Tibial artery (tissue), 4 donors: ENCODE measurements around the gene EXOC1.
A peak's percentile ranks its signal among the peaks of the same experiment; 100 is the strongest.

ENCODE experiments used
- DNase-seq, 2 donors: peaks; one replicate each; pipeline ENCODE4 v3.0.0-alpha.2; 2019
- H3K27ac ChIP-seq, 2 donors: fragments of 200-600 bp; sonication (generic) in 1 of 2; 1 replicate in 1 of 2; 2 replicates in 1 of 2; pipeline ENCODE4 v1.5.1; 2018 to 2019; ENCODE audit warnings: mild to moderate bottlenecking in 1 of 2
- H3K27me3 ChIP-seq, 2 donors: fragments of 200-600 bp; sonication (generic) in 1 of 2; one replicate each; pipeline versions ENCODE4 v1.5.1 to v1.6.0; 2016 to 2019
- H3K36me3 ChIP-seq, 3 donors: fragments of 200-600 bp; sonication (generic) in 2 of 3; one replicate each; pipeline ENCODE4 v1.5.1; 2016 to 2019; ENCODE audit warnings: mild to moderate bottlenecking in 2 of 3
- H3K4me1 ChIP-seq, 4 donors: fragments of 200-600 bp; sonication (generic) in 2 of 4; 1 replicate in 3 of 4; 2 replicates in 1 of 4; pipeline ENCODE4 v1.5.1; 2016 to 2019
- H3K4me3 ChIP-seq, 2 donors: fragments of 200-600 bp; sonication (generic) in 1 of 2; 1 replicate in 1 of 2; 2 replicates in 1 of 2; pipeline ENCODE4 v1.5.1; 2018 to 2019; ENCODE audit warnings: mild to moderate bottlenecking in 2 of 2
- H3K9me3 ChIP-seq, 3 donors: fragments of 200-600 bp; sonication (generic) in 1 of 3; one replicate each; pipeline ENCODE4 v1.5.1; 2016 to 2019
- CTCF ChIP-seq, 2 experiments: fragments of 200-600 bp in 1 of 2; fragments of 450-650 bp in 1 of 2; IDR thresholded peaks; one replicate each; pipeline ENCODE4 v1.5.1; 2017 to 2019; ENCODE audit warnings: antibody characterized with exemption in 2 of 2, mild to moderate bottlenecking in 1 of 2, moderate library complexity in 1 of 2
- intact Hi-C: fragments of 100-400 bp; cut with DNase I; formaldehyde crosslinking; loops from one replicate; pipeline ENCODE4 v1.15.0; 2023; ENCODE audit warnings: low total_unique reads

EXOC1 gene

GRCh38 chr4:55866290-55866907 lies 13.0 kb downstream of the EXOC1 start:
- no peak overlapping the region for H3K4me3 ChIP-seq
- H3K27me3 ChIP-seq: no peaks in the 10 kb centered on the region
- DNase-seq: no peak
- peaks cover 31 to 51% (median 39%) of the 10 kb centered on the region in 3 donors for H3K36me3 ChIP-seq
- no peak for TF ChIP-seq CTCF (IDR thresholded peaks at IDR 0.05)
- no peaks in the 10 kb centered on the region for H3K9me3 ChIP-seq
- peaks cover 0 to 23% (median 12%) of the 10 kb centered on the region in 4 donors for H3K4me1 ChIP-seq
- peak overlapping the region; percentile 47 to 71 for H3K27ac ChIP-seq
- intact Hi-C loops: no loop called here

- intact Hi-C loops: no loop called here
Measured at GRCh38 chr4:55866973-55867574, 13.6 kb downstream of the EXOC1 start.

GRCh38 chr4:55868581-55869090 lies 15.2 kb downstream of the EXOC1 start:
- Histone ChIP-seq H3K27ac (no peak overlapping the region), H3K9me3 (no peaks in the 10 kb centered on the region), H3K36me3 (peaks cover 48 to 49% (median 48%) of the 10 kb centered on the region in 3 donors), H3K4me1 (peaks cover 0 to 23% (median 12%) of the 10 kb centered on the region in 4 donors), H3K4me3 (no peak overlapping the region), H3K27me3 (no peaks in the 10 kb centered on the region)
- DNase-seq: no peak
- TF ChIP-seq CTCF (IDR thresholded peaks at IDR 0.05): no peak
- intact Hi-C loops: no loop called here

More at GRCh38 chr4:55866973-55867574, 13.6 kb downstream of the EXOC1 start:
- H3K27me3 ChIP-seq: no peaks in the 10 kb centered on the region
- no peak overlapping the region for H3K4me3 ChIP-seq
- DNase-seq: no peak
- peak overlapping the region; percentile 47 to 71 for H3K27ac ChIP-seq
- peak; percentile 58 to 66 for TF ChIP-seq CTCF (IDR thresholded peaks at IDR 0.05)
- peaks cover 38 to 51% (median 44%) of the 10 kb centered on the region in 3 donors for H3K36me3 ChIP-seq
- no peaks in the 10 kb centered on the region for H3K9me3 ChIP-seq
- H3K4me1 ChIP-seq: peaks cover 0 to 23% (median 12%) of the 10 kb centered on the region in 4 donors

GRCh38 chr4:55871299-55871800 lies 17.9 kb downstream of the EXOC1 start:
- Histone ChIP-seq H3K9me3 (no peaks in the 10 kb centered on the region), H3K4me1 (peaks cover 0 to 16% (median 5%) of the 10 kb centered on the region in 4 donors), H3K36me3 (peaks cover 50 to 65% (median 58%) of the 10 kb centered on the region in 3 donors), H3K27ac (no peak overlapping the region), H3K27me3 (no peaks in the 10 kb centered on the region), H3K4me3 (no peak overlapping the region)
- intact Hi-C loops: no loop called here
- no peak for DNase-seq
- no peak for TF ChIP-seq CTCF (IDR thresholded peaks at IDR 0.05)

GRCh38 chr4:55874831-55875230 lies 21.4 kb downstream of the EXOC1 start:
- Histone ChIP-seq H3K27ac (no peak overlapping the region), H3K4me3 (no peak overlapping the region), H3K36me3 (peaks cover 56 to 74% (median 61%) of the 10 kb centered on the region in 3 donors), H3K4me1 (peaks cover 0 to 15% (median 0%) of the 10 kb centered on the region in 4 donors), H3K27me3 (no peaks in the 10 kb centered on the region), H3K9me3 (no peaks in the 10 kb centered on the region)
- DNase-seq: no peak
- TF ChIP-seq CTCF (IDR thresholded peaks at IDR 0.05): no peak
- intact Hi-C loops: no loop called here
